22Rv1 (cell line): ENCODE results near the gene HS3ST3B1.

Source experiments
- H3K27ac ChIP-seq: fragments of 450-650 bp; 2 replicates; pipeline ENCODE4 v1.5.1; 2017
- ZFX ChIP-seq: fragments of 450-650 bp; IDR thresholded peaks from 2 replicates; pipeline ENCODE4 v1.6.1; 2017; ENCODE audit warnings: antibody characterized with exemption, borderline replicate concordance
- TF ChIP-seq, protein P1 (sequence below): fragments of 450-650 bp; IDR thresholded peaks from 2 replicates; pipeline ENCODE4 v1.5.1; 2017; ENCODE audit warnings: mild to moderate bottlenecking

HS3ST3B1 gene

GRCh38 chr17:14331225-14331981, 30.5 kb downstream of the HS3ST3B1 start:
- TF ChIP-seq, protein P1, sequence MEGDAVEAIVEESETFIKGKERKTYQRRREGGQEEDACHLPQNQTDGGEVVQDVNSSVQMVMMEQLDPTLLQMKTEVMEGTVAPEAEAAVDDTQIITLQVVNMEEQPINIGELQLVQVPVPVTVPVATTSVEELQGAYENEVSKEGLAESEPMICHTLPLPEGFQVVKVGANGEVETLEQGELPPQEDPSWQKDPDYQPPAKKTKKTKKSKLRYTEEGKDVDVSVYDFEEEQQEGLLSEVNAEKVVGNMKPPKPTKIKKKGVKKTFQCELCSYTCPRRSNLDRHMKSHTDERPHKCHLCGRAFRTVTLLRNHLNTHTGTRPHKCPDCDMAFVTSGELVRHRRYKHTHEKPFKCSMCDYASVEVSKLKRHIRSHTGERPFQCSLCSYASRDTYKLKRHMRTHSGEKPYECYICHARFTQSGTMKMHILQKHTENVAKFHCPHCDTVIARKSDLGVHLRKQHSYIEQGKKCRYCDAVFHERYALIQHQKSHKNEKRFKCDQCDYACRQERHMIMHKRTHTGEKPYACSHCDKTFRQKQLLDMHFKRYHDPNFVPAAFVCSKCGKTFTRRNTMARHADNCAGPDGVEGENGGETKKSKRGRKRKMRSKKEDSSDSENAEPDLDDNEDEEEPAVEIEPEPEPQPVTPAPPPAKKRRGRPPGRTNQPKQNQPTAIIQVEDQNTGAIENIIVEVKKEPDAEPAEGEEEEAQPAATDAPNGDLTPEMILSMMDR, result no peak
- no peak for TF ChIP-seq ZFX
- no peak overlapping the region for H3K27ac ChIP-seq

GRCh38 chr17:14331982-14332298, 31.1 kb downstream of the HS3ST3B1 start:
- H3K27ac ChIP-seq, result no peak overlapping the region
- TF ChIP-seq, protein P1, result no peak
- TF ChIP-seq ZFX, result no peak

DNA sequence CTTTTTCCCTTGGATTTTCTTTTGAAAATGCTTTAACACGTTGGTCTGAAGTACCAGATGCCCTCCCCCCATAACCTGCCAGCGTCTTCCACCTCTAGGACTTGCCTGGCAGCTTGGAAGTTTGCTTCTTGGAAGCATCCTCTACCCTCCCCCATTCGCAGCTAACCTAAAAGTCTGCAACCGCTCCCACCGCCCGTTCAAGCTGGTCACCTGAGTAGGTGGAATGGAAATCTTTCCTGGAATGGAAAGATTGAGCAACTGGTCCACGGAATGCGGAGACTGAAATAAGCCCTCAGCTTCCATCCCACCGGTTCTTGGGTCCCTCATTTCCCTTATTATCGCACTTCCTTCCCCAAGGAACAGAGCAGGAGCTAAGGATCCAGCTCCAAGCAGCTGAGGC, 31.4 kb downstream of the HS3ST3B1 start:
- TF ChIP-seq, protein P1, result no peak
- TF ChIP-seq ZFX, result no peak
- no peak overlapping the region for H3K27ac ChIP-seq

DNA sequence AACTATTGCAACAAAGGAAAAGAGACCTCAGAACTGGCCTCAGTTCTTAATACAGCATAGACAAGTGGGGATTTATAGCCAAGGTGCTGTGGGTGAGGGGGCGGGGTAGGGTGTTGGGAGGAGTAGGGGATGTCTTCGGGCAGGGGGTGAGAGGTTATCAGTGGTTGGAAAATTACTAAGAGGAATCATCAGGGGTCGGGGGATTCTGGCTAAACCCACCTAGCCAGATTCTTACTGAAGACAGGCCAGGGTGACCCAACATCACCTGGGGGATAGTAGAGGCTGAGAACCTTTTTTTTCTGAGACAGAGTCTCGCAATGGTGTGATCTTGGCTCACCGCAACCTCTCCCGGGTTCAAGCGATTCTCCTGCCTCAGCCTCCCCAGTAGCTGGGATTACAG, 32.6 kb downstream of the HS3ST3B1 start:
- H3K27ac ChIP-seq, result no peak overlapping the region
- no peak for TF ChIP-seq ZFX
- TF ChIP-seq, protein P1, result no peak

DNA sequence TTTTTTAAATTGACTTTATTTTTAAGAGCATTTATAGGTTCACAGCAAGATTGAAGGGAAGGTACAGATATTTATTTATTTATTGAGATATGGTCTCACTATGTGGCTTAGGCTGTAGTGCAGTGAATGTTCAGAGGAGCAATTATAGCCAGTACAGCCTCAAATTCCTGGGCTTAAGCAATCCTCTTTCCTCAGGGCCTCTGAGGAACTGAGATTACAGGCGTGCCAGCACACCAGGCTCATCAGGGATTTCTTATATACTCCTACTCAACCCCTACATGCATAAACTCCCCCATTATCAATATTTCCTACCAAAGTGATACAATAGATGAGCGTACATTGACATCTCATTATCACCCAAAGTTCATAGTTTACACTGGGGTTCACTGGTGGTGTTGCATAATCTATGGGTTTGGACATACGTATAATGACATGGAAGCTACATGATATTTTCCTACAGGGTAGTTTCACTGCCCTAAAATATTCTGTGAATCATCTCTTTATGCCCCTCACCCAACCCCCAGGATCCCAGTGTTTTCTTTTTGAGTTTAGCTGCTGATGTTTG, 33.5 kb downstream of the HS3ST3B1 start:
- no peak for TF ChIP-seq ZFX
- TF ChIP-seq, protein P1, result no peak
- H3K27ac ChIP-seq, result no peak overlapping the region

DNA sequence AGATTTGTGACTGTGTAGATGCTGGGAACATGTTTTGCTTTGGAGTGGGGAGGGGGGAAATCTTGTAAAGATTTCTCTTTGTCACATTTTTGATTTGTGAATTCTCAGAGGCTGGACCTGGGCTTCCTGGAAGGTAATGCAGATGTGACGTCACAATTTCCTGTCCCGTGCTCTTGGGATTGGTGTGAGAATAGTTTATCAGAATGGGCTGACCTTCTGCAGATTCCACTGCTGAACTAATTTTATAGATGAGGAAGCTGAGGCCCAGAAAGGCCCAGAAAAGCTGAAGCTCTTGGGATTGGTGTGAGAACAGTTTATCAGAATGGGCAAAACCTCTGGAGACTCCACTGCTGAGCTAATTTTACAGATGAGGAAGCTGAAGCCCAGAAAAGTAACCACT, 34.0 kb downstream of the HS3ST3B1 start:
- TF ChIP-seq, protein P1, result no peak
- no peak for TF ChIP-seq ZFX
- no peak overlapping the region for H3K27ac ChIP-seq

DNA sequence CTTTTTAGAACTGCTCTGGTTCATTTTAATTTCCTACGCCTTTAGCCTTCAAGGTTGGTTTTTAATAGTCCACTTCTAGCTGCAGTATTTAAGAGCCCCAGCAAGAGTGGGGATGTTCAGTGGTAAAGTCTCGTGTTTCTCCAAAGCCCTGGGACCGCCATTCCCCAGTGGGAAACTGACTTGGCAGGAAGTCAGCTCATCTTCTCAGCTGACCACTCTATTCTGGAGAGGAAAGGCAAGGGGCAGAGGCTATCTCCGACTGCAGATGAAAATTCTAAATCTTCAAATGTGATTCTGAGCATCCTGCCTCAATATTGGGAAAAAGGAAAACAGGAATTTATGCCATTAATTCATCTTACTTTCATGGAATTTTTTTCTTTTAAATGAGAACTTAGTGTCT, 35.5 kb downstream of the HS3ST3B1 start:
- TF ChIP-seq, protein P1, result no peak

More for the DNA sequence above, 35.5 kb downstream of the HS3ST3B1 start:
- no peak overlapping the region for H3K27ac ChIP-seq
